Measurements from ENCODE around the gene PRRC1.

Gene PRRC1

DNA sequence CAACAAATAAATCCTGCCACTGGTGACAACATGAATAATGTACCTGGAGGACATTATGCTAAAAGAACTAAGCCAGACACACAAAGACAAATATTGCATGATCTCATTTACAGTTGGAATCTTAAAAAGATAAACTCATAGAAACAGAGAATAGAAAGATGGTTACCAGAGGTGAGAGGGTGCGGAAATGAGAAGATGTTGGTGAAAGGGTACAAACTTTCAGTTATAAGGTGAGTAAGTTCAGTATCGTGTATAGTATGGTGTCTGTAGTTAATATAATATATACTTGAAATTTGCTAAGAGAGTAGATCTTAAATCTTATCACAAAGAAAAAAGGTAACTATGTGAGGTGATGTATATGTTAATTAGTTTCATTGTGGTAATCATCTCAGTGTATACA is 63.3 kb downstream of the PRRC1 start:
- DNase-seq (ENCODE audit: low spot score), result no peak

- DNase-seq (ENCODE audit: low spot score), result no peak
Observed at GRCh38 chr5:127581450-127581849, 64.0 kb downstream of the PRRC1 start.

- no peak for DNase-seq (ENCODE audit: low spot score)
Observed at GRCh38 chr5:127582773-127583370, 65.4 kb downstream of the PRRC1 start.

GRCh38 chr5:127583866-127584265 is 66.4 kb downstream of the PRRC1 start:
- DNase-seq (ENCODE audit: low spot score), result no peak

DNA sequence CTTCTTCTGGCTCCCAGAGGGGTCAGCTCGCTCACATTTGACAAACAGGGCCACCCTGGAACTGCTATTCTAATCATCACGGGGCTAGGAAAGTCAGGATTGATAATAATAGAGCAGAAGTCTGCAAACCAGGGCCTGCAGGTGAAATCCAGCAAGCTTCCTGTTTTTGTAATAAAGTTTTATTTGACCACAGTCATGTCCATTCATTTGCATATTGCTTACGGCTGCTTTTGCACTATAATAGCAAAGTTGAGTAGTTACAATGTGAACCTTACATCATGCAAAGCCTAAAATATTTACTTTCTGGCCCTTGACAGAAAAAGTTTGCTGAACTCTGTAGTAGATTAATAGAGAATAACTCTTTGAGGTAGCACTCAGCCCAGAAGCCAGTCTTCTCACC is 68.2 kb downstream of the PRRC1 start:
- peak; percentile 34 for DNase-seq (ENCODE audit: low spot score)

DNA sequence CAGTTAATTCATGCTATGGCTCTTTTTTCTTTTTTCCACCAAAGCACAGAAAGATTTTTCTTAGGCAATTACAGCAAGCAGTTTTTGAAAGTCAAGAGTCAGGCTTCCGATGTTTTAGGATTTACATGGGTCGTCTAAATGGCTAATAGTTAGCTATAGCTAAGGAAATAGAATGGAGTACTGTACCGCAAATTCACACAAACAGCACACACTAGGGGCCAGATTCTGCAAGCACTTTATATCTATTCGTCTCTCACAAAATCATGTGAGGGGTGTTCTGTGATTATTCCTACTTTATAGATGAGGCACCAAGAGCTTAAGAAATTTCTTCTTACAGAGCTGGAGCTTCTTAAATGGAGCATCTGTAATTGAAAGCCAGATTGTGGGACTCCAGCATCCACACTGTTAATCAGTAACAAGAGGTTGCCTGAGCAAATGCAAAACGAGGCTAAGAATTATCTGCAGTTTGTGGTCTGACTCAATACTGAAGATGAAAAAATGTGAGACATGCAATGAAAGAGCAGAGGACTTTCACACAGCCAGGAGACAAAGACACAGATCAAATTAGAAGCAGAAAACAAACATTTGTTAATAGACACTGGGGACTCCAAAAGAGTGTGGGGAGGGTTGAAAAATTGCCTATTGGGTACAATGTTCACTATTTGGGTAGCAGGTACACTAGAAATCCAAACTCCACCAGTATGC is 68.8 kb downstream of the PRRC1 start:
- DNase-seq (ENCODE audit: low spot score), result no peak

- no peak for DNase-seq (ENCODE audit: low spot score)
Observed at GRCh38 chr5:127586811-127587210, 69.4 kb downstream of the PRRC1 start.

DNA sequence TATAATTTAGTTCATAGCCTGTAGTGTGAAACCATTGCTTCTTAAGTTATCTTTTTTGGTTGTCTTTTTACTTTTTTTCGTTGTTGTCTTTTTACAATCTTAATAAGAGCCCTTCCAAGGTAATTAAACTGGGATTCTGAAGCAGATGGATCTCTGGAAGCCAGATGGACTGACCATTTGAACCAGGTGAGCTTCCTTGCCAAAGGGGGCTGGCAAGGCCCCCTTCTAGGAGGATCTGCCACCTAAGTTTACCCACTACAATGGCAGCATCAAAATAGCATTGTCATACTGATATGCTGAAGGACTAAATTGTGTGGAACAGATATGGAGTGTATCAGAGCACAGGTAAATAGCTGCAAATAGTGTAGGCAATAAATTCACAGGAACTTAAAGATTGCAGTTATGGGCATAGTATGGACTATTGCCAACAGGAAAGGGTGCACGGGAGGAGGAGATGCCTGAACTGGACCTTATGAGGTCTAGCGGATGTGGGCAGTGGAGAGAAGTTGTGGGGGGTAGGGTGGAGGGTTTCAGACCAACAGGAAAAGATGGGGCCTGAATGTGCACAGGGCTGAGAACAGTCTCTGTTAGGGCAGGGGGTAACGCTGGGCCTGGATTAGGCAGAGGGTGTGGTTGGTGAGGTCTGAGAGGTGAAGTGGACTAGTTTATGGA is 69.9 kb downstream of the PRRC1 start:
- no peak for DNase-seq (ENCODE audit: low spot score)

GRCh38 chr5:127588368-127588767 is 70.9 kb downstream of the PRRC1 start:
- DNase-seq (ENCODE audit: low spot score), result no peak

- DNase-seq (ENCODE audit: low spot score), result no peak
Observed at GRCh38 chr5:127589309-127590030, 72.0 kb downstream of the PRRC1 start.

GRCh38 chr5:127590156-127590722 is 72.8 kb downstream of the PRRC1 start:
- DNase-seq (ENCODE audit: low spot score), result no peak

GRCh38 chr5:127595484-127596368 is 78.3 kb downstream of the PRRC1 start:
- no peak for DNase-seq (ENCODE audit: low spot score)

DNA sequence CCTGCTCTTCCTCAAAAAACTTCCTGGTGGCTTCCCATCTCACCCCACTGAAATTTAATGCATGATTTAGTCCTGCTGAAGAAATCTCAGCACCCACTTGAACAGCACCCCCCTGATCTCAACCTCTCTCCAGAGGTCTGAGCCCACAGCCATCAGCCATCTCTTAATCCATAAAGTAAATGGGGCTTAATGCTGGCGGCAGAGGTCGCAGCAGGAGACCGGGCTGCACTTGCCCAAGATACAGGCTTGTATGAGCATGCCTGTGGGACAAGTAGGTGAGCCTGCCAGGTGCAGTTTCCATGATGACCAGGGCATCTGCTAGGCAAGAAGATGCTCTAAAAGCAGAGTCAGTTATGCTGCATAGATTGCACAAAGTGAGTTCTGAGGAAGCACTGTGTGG is 79.1 kb downstream of the PRRC1 start:
- DNase-seq (ENCODE audit: low spot score), result no peak

GRCh38 chr5:127599320-127599719 is 81.9 kb downstream of the PRRC1 start:
- no peak for DNase-seq (ENCODE audit: low spot score)

GRCh38 chr5:127599847-127600246 is 82.4 kb downstream of the PRRC1 start:
- no peak for DNase-seq (ENCODE audit: low spot score)

DNA sequence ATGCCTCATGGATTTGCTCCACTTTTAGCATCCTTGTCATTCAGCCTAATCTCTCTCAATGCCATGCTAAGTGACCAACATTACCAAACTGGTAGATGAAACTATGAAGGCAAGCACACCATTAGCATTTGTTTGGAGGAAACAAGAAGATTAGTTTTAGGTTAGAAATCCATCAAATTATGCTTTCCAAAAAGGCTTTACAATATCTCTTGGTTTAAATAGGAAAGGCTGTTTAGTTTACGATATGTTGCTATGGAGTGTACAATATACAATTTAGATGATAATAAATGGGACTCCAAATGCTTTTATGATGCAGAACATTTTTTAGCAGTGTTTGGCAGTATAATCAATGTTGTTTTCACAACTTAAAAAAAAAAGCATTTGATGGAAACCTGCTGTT is 83.7 kb downstream of the PRRC1 start:
- no peak for DNase-seq (ENCODE audit: low spot score)

DNA sequence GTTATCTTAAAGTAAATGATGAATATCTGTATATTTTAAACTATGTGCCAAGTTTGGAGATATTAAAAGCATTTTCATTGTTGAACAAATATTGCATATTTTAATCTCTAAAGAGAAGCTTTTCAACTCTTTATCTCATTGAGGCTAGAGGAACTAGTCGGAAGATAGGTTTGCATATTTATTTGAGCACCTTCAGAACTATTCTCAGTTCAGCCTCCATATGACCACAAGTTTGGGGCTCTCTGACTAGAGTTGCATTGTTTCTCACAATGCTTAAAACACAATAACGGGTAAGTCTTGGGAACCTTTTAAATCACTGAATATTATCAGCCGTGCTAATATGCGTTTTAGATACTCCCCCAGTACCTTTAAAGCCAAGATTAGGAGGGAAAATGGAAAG is 84.2 kb downstream of the PRRC1 start:
- no peak for DNase-seq (ENCODE audit: low spot score)

- DNase-seq (ENCODE audit: low spot score), result no peak
Observed at GRCh38 chr5:127602481-127602880, 85.0 kb downstream of the PRRC1 start.

DNA sequence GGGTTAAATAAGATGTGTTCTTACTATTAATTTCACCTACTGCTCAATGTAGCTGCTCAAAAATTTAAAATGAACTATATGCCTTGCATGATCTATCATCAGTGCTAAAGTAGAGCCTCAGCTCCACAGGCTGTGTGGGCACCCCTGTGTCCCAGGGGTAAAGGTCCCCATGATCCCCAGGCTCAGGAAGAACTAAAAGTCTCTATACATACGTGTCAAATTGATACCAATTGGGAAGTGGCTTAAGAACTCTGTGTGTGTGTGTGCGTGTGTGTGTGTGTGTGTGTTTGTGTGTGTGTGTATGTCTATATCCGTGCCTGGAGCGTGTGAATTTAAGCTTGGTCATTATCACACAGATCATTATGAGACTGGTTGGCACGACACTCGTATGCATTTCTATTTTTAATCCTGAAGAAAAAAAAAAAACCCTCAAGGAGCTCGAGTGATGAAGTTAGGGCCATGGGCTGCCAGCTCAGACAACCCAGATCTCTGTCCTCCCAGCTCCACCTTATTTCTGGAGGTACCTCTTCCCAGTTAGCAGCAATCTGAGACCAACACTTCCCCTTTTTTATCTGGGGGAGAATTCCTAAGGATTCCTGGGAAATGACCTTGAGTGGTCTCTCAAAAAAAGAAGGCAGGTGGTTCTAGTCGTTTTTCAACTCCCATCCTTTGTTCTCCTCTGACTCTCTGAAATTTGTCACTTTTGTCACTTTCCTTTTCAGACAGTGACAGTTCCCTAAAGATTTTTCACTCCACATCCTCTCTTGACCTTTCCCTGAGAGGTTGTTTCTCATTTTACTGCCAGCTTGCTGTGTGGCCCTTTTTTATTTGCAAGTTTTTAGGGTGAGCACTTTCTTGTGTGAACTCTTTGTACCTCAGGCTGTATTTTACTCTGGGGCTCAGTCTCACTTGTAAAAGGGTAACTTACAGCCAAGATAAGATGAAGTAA is 85.7 kb downstream of the PRRC1 start:
- DNase-seq (ENCODE audit: low spot score), result no peak
